ENCODE measurements around the gene MAGEF1. TPM values are rescaled to one million over a fixed set of nuclear protein-coding genes. Genes with fewer than 3 reads are reported as not detected.

MAGEF1 gene
- total RNA-seq, 1 experiment from 2014 or later: 31.9 TPM

DNA sequence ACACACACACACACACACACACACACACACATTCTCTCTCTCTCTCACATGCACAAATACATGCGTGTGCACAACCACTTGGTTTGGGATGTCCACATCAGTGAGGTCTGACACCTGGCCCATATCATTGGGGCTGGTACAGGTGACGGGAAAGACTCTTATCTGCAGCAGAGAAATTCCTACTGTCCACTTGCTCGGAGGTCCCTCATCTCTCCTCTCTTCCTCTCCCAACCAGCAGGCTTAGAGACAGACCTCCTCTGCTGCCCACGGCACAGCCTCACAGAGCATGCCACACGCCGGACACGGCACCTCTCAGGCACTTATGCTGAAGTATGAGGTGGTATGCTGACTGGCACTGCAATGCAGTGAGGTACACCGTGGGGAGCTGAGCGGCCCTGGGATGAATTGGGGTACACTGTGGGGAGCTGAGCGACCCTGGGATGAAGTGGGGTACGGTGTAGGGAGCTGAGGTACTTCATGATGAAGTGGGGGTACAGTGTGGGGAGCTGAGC is 41.7 kb downstream of the MAGEF1 start:
- H2BK5ac ChIP-seq (ENCODE audit: insufficient read length, low read length): no peak overlapping the region
- H3K9me3 ChIP-seq (ENCODE audit: control insufficient read depth, low read depth, low read length): no peaks in the 10 kb centered on the region
- no peak overlapping the region for H3T11ph ChIP-seq (ENCODE audit: low read length)

More for the DNA sequence above, 41.7 kb downstream of the MAGEF1 start:
- Histone ChIP-seq H2BK15ac (ENCODE audit: low read depth, low read length) (no peak overlapping the region), H2AK5ac (ENCODE audit: insufficient read length, low read length) (no peak overlapping the region), H3K9ac (ENCODE audit: extremely low read depth, insufficient read length, low read length) (no peak overlapping the region), H3K56ac (ENCODE audit: insufficient read length, low read depth, low read length) (no peak overlapping the region), H3K4me2 (ENCODE audit: insufficient read depth, insufficient read length, low read length) (no peak overlapping the region), H4K91ac (ENCODE audit: insufficient read length, low read depth, low read length) (no peak overlapping the region), H4K5ac (ENCODE audit: insufficient read length, low read depth, low read length) (no peak overlapping the region), H3K4ac (ENCODE audit: low read depth, low read length) (no peak overlapping the region), H2BK20ac (ENCODE audit: low read depth, low read length, poor library complexity, severe bottlenecking) (no peak overlapping the region), H3K4me1 (ENCODE audit: insufficient read depth, low read length) (no peaks in the 10 kb centered on the region), H3K23ac (ENCODE audit: insufficient read length, low read depth, low read length) (no peak overlapping the region), H4K20me1 (ENCODE audit: control insufficient read depth, insufficient read depth, insufficient read length) (peaks cover 2% of the 10 kb centered on the region), H3K18ac (ENCODE audit: insufficient read length, low read depth, low read length) (no peak overlapping the region), H2AFZ (ENCODE audit: low read length) (no peak overlapping the region), H2BK120ac (ENCODE audit: low read depth, low read length, poor library complexity, severe bottlenecking) (no peak overlapping the region), H3K79me2 (ENCODE audit: insufficient read depth, low read length) (no peaks in the 10 kb centered on the region), H3K23me2 (ENCODE audit: insufficient read length, low read depth, low read length, poor library complexity, severe bottlenecking) (no peaks in the 10 kb centered on the region), H3K79me1 (ENCODE audit: insufficient read depth, low read depth, low read length, poor library complexity, severe bottlenecking) (no peaks in the 10 kb centered on the region), H2BK12ac (ENCODE audit: insufficient read length, low read depth, low read length) (no peak overlapping the region), H3K27ac (ENCODE audit: insufficient read length, low read depth, low read length) (no peak overlapping the region), H4K8ac (replicated peaks; ENCODE audit: insufficient read length, low read depth, low read length) (no peak overlapping the region), H3K14ac (ENCODE audit: insufficient read depth, low read length) (no peak overlapping the region), H3K27me3 (ENCODE audit: insufficient read depth, low read length) (no peaks in the 10 kb centered on the region)
- Mint-ChIP-seq H3K4me1 (peaks cover 7 to 23% of the 10 kb centered on the region in 2 experiments), H3K27ac (no peak overlapping the region; a peak in 1 of 7 replicates), H3K27me3 (ENCODE audit: low read depth) (peaks cover 35% of the 10 kb centered on the region), H3K36me3 (ENCODE audit: insufficient read depth in 1 of 3, low read depth in 3 of 3) (no peaks in the 10 kb centered on the region), H3K4me3 (no peak overlapping the region), H3K9me3 (no peaks in the 10 kb centered on the region; a peak in 2 of 5 replicates)
- TF ChIP-seq, protein P1, sequence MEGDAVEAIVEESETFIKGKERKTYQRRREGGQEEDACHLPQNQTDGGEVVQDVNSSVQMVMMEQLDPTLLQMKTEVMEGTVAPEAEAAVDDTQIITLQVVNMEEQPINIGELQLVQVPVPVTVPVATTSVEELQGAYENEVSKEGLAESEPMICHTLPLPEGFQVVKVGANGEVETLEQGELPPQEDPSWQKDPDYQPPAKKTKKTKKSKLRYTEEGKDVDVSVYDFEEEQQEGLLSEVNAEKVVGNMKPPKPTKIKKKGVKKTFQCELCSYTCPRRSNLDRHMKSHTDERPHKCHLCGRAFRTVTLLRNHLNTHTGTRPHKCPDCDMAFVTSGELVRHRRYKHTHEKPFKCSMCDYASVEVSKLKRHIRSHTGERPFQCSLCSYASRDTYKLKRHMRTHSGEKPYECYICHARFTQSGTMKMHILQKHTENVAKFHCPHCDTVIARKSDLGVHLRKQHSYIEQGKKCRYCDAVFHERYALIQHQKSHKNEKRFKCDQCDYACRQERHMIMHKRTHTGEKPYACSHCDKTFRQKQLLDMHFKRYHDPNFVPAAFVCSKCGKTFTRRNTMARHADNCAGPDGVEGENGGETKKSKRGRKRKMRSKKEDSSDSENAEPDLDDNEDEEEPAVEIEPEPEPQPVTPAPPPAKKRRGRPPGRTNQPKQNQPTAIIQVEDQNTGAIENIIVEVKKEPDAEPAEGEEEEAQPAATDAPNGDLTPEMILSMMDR (conservative IDR thresholded peaks at IDR 0.05): no peak
- no CpG with 5 or more reads among the region's 11 CpGs for WGBS (ENCODE audit: extremely low coverage, insufficient read length, low lambda C conversion rate)
- DNase-seq: no peak
